GM12872 (cell line): ENCODE data around the gene ABHD4.

Experiments used
- TF ChIP-seq, protein P1 (sequence below): IDR thresholded peaks from 3 replicates; pipeline ENCODE4 v1.5.1; 2011; ENCODE audit warnings: low read depth, mild to moderate bottlenecking, low read length, moderate library complexity; ENCODE audit not compliant: insufficient read depth

Gene ABHD4

DNA sequence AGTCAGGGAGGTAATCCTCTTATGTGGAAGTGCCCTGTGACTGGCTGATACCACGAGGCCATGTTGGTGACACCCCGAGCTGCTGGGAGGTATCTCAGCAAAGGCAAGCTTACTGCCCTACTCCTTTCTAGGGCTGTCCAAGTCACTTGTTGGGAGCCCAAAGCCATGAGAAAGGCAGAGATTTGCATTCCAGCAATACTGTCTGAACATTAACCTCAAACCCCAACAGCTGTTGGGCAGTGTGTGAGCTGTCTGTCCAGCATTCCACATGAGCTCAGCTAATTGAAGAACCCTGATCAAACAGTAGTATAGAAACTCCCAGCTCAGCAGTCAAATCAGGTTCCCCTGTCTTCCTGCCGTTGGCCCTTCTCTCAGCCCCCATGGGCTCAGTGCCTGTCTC lies 9.2 kb downstream of the ABHD4 start:
- TF ChIP-seq, protein P1, sequence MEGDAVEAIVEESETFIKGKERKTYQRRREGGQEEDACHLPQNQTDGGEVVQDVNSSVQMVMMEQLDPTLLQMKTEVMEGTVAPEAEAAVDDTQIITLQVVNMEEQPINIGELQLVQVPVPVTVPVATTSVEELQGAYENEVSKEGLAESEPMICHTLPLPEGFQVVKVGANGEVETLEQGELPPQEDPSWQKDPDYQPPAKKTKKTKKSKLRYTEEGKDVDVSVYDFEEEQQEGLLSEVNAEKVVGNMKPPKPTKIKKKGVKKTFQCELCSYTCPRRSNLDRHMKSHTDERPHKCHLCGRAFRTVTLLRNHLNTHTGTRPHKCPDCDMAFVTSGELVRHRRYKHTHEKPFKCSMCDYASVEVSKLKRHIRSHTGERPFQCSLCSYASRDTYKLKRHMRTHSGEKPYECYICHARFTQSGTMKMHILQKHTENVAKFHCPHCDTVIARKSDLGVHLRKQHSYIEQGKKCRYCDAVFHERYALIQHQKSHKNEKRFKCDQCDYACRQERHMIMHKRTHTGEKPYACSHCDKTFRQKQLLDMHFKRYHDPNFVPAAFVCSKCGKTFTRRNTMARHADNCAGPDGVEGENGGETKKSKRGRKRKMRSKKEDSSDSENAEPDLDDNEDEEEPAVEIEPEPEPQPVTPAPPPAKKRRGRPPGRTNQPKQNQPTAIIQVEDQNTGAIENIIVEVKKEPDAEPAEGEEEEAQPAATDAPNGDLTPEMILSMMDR, result no peak

DNA sequence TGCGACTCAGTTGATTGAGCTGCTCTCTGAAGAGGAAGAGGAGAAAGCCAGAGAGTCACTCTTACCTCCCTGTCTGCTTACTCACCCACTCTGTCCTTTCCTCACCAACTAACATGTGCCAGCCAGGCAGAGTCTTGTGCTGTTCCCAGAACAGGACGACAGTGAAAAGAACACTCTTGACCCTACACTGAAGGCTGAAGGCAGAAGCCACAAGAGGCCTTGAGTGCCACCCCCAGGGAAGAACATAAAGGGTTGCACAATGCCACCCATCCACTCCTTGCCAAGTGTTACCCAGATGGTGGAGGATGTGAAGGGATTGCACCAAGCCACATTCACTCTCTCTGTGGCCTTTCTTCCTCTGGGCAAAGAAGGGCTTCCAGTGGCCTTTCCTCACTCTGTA lies 12.8 kb downstream of the ABHD4 start:
- TF ChIP-seq, protein P1, result no peak

DNA sequence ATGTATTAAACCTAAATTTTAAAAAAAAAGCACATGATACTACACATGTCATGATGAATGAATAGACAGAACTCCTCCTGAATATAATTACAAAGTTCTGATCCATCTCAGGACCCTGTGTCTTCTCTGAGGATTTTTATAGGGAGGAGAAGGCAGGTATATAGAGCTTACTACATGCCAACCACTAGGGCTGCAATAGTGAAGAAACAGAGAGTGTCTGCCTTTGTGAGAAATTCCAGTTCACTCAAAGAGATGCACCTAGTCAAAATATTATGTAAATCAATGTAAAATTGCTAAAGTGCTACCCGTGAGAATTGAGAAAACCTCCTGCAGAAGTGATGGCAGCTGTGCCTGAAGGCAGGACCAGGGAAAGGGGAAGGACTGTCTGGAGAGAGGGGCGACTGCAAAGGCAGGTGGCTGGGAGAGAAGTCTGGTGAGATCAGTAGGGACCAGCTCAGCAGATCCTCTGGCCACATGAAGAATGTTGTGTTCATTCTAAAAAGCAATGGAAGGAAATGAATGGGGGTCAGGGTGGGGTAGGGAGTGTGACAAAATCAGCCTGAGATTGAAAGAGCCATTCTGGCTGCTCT lies 15.1 kb downstream of the ABHD4 start:
- TF ChIP-seq, protein P1, result peak; percentile 10; the same call in 1 of the 3 replicates

DNA sequence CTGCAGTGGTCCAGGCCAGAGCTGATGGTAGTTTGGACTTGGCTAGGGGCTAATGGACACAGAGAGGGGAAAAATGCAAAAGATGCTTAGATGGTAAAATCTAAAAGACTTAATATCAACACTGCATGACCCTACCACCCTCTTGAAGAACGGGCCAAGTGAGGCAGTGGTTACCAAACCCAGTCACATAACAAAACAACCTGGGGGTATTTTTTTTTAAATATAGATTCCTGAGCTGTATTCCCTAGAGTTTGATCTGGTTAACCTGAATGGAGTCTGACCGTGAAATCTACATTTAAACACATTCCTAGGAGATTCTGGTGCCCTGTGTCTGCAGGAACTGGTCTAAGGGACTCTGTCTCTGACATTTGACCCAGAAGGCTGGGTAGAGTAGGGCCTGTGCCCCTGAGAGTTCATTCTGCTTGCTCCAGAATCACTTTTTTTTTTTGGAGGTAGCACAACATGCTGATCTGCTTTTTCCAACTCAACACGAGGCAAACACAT lies 15.7 kb downstream of the ABHD4 start:
- TF ChIP-seq, protein P1, result no peak

DNA sequence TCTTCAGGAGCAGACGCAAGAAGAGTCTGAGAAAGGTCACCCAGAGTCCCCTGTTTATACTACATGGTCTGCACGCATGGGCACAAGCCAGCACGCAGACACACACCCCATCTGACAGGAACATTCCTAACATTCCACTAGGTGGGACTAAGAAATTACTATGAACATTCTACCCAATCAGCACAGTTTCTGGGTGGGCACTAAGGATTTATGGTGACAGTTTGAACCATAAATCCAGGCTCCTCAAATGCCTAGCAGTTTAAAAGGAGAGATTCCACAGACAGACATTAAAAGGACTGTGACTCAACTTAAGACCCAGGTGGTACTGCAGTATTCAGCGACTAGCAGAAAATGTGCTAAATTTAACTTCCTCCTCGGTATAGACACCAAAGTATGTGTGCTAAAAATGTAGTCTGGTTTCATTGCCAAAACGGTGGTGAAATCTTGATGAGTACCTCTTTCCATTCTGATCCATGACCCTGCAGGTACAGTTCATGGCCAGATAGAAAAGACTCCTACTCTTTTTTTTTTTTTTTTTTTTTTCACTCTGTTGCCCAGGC lies 16.2 kb downstream of the ABHD4 start:
- TF ChIP-seq, protein P1, result no peak

DNA sequence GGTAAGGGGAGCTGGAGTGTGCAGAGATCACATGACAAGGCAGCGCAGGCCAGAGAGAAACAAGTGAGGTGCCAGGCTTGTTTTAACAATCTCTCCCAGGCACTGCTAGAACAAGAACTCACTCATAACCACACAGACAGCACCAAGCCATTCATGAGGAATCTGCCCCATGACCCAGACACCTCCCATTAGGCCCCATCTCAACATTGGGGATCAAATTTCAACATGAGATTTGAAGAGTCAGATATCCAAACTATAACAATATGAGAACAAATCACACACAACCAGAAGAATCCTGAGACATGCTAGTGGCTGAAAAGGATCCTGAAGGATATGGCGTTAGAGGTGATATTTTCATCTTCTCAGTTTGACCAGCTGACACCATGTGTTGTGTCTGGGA lies 24.2 kb downstream of the ABHD4 start:
- TF ChIP-seq, protein P1, result no peak

DNA sequence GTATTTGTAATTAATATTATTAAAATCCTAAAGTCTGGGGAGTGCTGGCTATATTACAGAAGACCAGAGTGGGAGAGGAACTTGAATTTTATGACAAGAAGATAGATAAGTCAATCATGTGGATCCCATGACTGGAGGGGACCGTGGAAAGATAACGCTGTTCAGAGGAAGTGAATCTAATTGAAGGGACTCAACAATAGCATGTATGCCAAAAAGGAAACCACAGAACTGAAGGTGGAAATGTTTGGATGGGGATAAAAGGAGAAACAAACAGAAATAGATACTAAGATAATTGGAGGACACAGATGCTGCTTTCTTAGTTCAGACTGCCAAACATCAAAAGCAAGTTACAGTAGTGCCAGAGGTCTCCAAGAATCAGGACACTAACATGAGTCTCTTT lies 24.9 kb downstream of the ABHD4 start:
- TF ChIP-seq, protein P1, result no peak
